IPS-18a (cell line): Measurements from ENCODE around the gene TMEM179B.

Experiments
- H3K27ac ChIP-seq: one replicate; pipeline ENCODE4 v1.5.1; 2013; ENCODE audit warnings: low read length
- H3K27me3 ChIP-seq: one replicate; pipeline ENCODE4 v1.6.1; 2013; ENCODE audit warnings: mild to moderate bottlenecking, low read length; ENCODE audit not compliant: control insufficient read depth, insufficient read depth
- H3K36me3 ChIP-seq: one replicate; pipeline ENCODE4 v1.6.1; 2013; ENCODE audit warnings: low read depth, low read length; ENCODE audit not compliant: control insufficient read depth
- H3K4me1 ChIP-seq: one replicate; pipeline ENCODE4 v1.6.1; 2013; ENCODE audit warnings: low read depth, low read length; ENCODE audit not compliant: control insufficient read depth
- H3K4me3 ChIP-seq: one replicate; pipeline ENCODE4 v1.5.1; 2013; ENCODE audit warnings: low read length
- H3K9ac ChIP-seq: one replicate; pipeline ENCODE4 v1.6.1; 2013; ENCODE audit warnings: mild to moderate bottlenecking, low read length, moderate library complexity
- H3K9me3 ChIP-seq: one replicate; pipeline ENCODE4 v1.6.1; 2013; ENCODE audit warnings: low read depth, low read length; ENCODE audit not compliant: control insufficient read depth

The TMEM179B gene

GRCh38 chr11:62792202-62792575 lies 5.0 kb downstream of the TMEM179B start:
- Histone ChIP-seq H3K27ac (no peak overlapping the region), H3K9me3 (no peaks in the 10 kb centered on the region), H3K9ac (peak overlapping the region; percentile 84), H3K27me3 (no peaks in the 10 kb centered on the region), H3K4me3 (peak overlapping the region; percentile 90), H3K4me1 (peaks cover 8% of the 10 kb centered on the region), H3K36me3 (peaks cover 49% of the 10 kb centered on the region)

- Histone ChIP-seq H3K4me1 (peaks cover 8% of the 10 kb centered on the region), H3K27me3 (no peaks in the 10 kb centered on the region), H3K4me3 (no peak overlapping the region), H3K36me3 (peaks cover 65% of the 10 kb centered on the region), H3K27ac (no peak overlapping the region), H3K9ac (no peak overlapping the region), H3K9me3 (no peaks in the 10 kb centered on the region)
Measured at GRCh38 chr11:62794201-62794775, 7.1 kb downstream of the TMEM179B start.

GRCh38 chr11:62796281-62796680 lies 9.1 kb downstream of the TMEM179B start:
- Histone ChIP-seq H3K4me1 (peaks cover 3% of the 10 kb centered on the region), H3K9ac (no peak overlapping the region), H3K36me3 (peaks cover 67% of the 10 kb centered on the region), H3K9me3 (no peaks in the 10 kb centered on the region), H3K27ac (no peak overlapping the region), H3K4me3 (no peak overlapping the region), H3K27me3 (no peaks in the 10 kb centered on the region)

GRCh38 chr11:62799486-62799885 lies 12.3 kb downstream of the TMEM179B start:
- Histone ChIP-seq H3K9me3 (no peaks in the 10 kb centered on the region), H3K36me3 (peaks cover 79% of the 10 kb centered on the region), H3K27me3 (no peaks in the 10 kb centered on the region), H3K9ac (no peak overlapping the region), H3K27ac (no peak overlapping the region), H3K4me1 (no peaks in the 10 kb centered on the region), H3K4me3 (no peak overlapping the region)

GRCh38 chr11:62801071-62801470 lies 13.9 kb downstream of the TMEM179B start:
- H3K36me3 ChIP-seq: peaks cover 63% of the 10 kb centered on the region
- H3K27me3 ChIP-seq: no peaks in the 10 kb centered on the region
- no peak overlapping the region for H3K27ac ChIP-seq
- no peak overlapping the region for H3K4me3 ChIP-seq
- H3K9me3 ChIP-seq: no peaks in the 10 kb centered on the region
- no peak overlapping the region for H3K9ac ChIP-seq
- H3K4me1 ChIP-seq: peaks cover 1% of the 10 kb centered on the region

GRCh38 chr11:62804310-62805075 lies 17.3 kb downstream of the TMEM179B start:
- Histone ChIP-seq H3K4me3 (peak overlapping the region; percentile 83), H3K27ac (no peak overlapping the region), H3K36me3 (peaks cover 34% of the 10 kb centered on the region), H3K27me3 (no peaks in the 10 kb centered on the region), H3K4me1 (peaks cover 4% of the 10 kb centered on the region), H3K9ac (peak overlapping the region; percentile 73), H3K9me3 (no peaks in the 10 kb centered on the region)

GRCh38 chr11:62805076-62805892 lies 18.1 kb downstream of the TMEM179B start, which contains the start of gene NXF1:
Gene NXF1 (minus strand): TSS chr11:62805440. CDS start chr11:62805356, 84 bp downstream.
- Histone ChIP-seq H3K27ac (peak within 1 kb of the TSS; percentile 81), H3K36me3 (peaks cover 27% of the 10 kb centered on the region), H3K4me3 (peak within 1 kb of the TSS; percentile 83), H3K27me3 (no peaks in the 10 kb centered on the region), H3K4me1 (peaks cover 4% of the 10 kb centered on the region), H3K9ac (peak within 1 kb of the TSS; percentile 82), H3K9me3 (no peaks in the 10 kb centered on the region)

- no peaks in the 10 kb centered on the region for H3K27me3 ChIP-seq
- H3K9me3 ChIP-seq: no peaks in the 10 kb centered on the region
- H3K4me1 ChIP-seq: peaks cover 4% of the 10 kb centered on the region
- H3K36me3 ChIP-seq: peaks cover 23% of the 10 kb centered on the region
- H3K9ac ChIP-seq: peak overlapping the region; percentile 82
- peak overlapping the region; percentile 81 for H3K27ac ChIP-seq
- H3K4me3 ChIP-seq: peak overlapping the region; percentile 83
Measured at GRCh38 chr11:62805961-62806441, 18.8 kb downstream of the TMEM179B start.

- Histone ChIP-seq H3K4me3 (peak overlapping the region; percentile 83), H3K9ac (no peak overlapping the region), H3K9me3 (no peaks in the 10 kb centered on the region), H3K27me3 (no peaks in the 10 kb centered on the region), H3K4me1 (peaks cover 4% of the 10 kb centered on the region), H3K27ac (no peak overlapping the region), H3K36me3 (peaks cover 17% of the 10 kb centered on the region)
Measured at GRCh38 chr11:62806611-62807121, 19.5 kb downstream of the TMEM179B start.

GRCh38 chr11:62810748-62811147 lies 23.5 kb downstream of the TMEM179B start:
- H3K4me3 ChIP-seq: no peak overlapping the region
- no peaks in the 10 kb centered on the region for H3K27me3 ChIP-seq
- H3K36me3 ChIP-seq: no peaks in the 10 kb centered on the region
- H3K9ac ChIP-seq: no peak overlapping the region
- H3K4me1 ChIP-seq: peaks cover 4% of the 10 kb centered on the region
- H3K27ac ChIP-seq: no peak overlapping the region
- no peaks in the 10 kb centered on the region for H3K9me3 ChIP-seq

- Histone ChIP-seq H3K4me3 (no peak overlapping the region), H3K36me3 (no peaks in the 10 kb centered on the region), H3K9ac (no peak overlapping the region), H3K27ac (no peak overlapping the region), H3K9me3 (no peaks in the 10 kb centered on the region), H3K4me1 (no peaks in the 10 kb centered on the region), H3K27me3 (no peaks in the 10 kb centered on the region)
Measured at GRCh38 chr11:62811659-62812058, 24.5 kb downstream of the TMEM179B start.
